Omental fat pad (tissue), 4 donors: ENCODE measurements around the gene DLG1. TPM values are rescaled to one million over a fixed set of nuclear protein-coding genes. Genes with fewer than 3 reads are reported as not detected.

Experiments
- ATAC-seq: fragments of 150-250 bp; one replicate; pipeline ENCODE4 v1.9.1; 2016; ENCODE audit warnings: mild to moderate bottlenecking, moderate library complexity; ENCODE audit not compliant: low FRiP score
- DNase-seq: peaks from one replicate; pipeline ENCODE4 v3.0.0-alpha.2; 2019; ENCODE audit warnings: low spot score
- total RNA-seq, 4 donors: library from RNA; depleted of rRNA; stranded (reverse); fragments of >200 nt; gene quantifications; one replicate each; pipeline ENCODE4 v1.1.0, GENCODE V29; 2016
- TF ChIP-seq, protein P1 (sequence below), 3 donors: fragments of 450-650 bp; IDR thresholded peaks; one replicate each; pipeline ENCODE4 v1.5.1; 2016 to 2017; ENCODE audit warnings: antibody characterized with exemption in 3 of 3, mild to moderate bottlenecking in 3 of 3, moderate library complexity in 2 of 3

DLG1 gene
- total RNA-seq, 4 donors from 2014 or later, result 47.1 to 65.4 (median 60.2) TPM

DNA sequence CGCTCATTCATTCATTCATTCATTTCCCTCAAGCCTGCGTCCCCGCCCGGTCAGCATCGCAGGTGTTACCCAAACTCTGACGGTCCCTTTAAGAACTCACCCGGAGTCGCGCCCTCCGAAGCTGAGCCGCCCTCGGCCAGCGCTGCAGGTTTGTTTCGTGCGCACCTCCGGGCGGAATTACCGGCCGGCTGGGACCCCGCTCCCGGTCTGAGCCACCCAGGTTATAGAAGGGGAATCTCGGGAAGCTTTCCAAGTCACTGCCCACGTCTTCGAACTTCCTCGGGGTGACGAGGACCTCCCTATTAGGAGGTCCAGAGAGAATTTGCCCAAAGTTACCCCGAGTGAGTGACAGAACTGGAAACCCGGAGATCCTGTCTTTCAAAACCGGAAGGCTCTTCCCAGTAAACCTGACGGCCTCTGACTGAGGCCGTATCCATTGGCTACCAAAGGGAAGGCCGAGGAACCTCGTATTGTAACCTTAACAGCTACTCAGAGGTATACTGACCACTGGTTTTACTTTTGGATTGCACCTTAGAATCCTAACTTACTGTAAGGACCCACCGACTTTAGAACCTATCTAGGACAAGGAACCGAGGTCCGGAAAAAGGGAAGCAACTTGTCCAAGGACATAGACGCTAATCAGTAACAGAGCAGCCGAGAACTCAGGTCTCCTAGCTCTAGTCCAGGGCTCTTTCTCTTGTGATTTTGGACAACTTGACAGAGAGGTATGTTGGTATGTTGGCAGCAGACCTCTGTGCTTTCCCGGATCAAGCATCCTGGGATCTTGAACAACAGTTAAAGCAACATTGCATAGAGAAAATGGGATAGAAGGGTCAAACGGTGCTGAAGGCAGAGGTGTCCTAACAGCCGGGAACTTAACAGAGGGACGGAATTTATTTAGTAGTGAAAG is 788 bp upstream of the DLG1 start:
- no peak for DNase-seq

DNA sequence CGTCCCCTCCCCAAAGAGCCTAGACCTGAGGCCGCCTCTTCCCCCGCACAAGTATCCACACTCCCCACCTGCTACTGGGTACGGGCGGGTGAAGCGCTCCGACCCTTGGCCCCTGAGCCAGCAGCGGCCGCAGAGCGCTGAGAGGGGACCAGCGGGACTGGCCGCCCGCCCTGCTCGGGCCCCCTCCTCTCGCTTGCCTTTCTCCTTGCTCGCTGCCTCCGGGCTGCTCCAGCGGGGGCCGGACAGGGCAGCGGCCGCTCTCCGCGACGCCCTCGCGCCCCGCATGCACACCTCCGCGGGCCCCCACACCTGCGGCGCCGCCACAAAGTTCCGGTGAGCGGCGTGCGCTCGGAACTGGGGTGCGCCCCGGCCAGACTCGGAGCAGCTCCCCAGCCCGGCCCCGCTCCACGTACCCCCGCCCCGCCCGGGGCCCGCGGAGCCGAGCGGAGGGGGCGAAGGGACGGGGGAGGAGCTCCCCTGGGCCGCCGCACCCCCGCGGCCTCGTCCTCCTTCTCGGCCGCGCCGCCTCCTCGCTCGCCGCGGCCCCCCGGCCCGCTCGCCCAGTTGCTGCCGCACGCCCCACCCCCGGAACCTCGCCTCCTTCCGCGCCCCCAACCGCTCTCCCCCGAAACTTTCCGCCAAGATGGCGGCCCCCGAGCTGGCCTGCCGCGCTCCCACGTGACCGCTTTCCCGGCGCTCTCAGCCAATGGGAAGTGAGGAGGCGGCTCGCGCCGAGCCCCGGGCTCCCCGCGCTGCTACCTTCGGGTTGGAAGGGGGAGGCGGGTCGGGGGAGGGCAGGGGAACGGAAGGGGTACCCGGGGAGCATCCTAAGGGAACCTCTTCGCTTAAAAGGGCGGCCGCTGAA is 704 bp downstream of the DLG1 start:
- peak; percentile 59 for DNase-seq
- TF ChIP-seq, protein P1, sequence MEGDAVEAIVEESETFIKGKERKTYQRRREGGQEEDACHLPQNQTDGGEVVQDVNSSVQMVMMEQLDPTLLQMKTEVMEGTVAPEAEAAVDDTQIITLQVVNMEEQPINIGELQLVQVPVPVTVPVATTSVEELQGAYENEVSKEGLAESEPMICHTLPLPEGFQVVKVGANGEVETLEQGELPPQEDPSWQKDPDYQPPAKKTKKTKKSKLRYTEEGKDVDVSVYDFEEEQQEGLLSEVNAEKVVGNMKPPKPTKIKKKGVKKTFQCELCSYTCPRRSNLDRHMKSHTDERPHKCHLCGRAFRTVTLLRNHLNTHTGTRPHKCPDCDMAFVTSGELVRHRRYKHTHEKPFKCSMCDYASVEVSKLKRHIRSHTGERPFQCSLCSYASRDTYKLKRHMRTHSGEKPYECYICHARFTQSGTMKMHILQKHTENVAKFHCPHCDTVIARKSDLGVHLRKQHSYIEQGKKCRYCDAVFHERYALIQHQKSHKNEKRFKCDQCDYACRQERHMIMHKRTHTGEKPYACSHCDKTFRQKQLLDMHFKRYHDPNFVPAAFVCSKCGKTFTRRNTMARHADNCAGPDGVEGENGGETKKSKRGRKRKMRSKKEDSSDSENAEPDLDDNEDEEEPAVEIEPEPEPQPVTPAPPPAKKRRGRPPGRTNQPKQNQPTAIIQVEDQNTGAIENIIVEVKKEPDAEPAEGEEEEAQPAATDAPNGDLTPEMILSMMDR (IDR thresholded peaks at IDR 0.05), result no peak
- ATAC-seq, result peak; percentile 85

More for the DNA sequence above, 788 bp upstream of the DLG1 start:
- TF ChIP-seq, protein P1 (IDR thresholded peaks at IDR 0.05), result no peak
- ATAC-seq, result peak; percentile 45

DNA sequence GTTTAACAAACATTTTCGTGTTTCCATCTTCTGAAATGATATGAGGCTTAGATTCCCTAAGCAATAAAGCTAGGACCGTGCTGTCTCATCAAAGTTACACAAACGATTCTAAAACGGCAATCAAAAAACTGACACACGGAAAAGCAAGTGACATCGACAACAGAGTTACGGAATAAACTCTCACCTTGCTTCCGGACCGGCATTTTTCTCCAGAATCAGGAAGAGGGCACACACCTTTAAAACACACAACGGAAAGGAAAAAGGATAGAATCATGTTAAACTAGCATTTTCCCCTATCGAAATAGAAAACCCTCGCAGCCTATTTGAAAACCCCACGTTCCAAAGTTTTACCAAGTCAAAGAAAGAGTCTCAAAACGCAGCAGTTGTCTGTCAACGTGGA is 1.4 kb downstream of the DLG1 start:
- DNase-seq, result no peak
- no peak for ATAC-seq
- TF ChIP-seq, protein P1 (IDR thresholded peaks at IDR 0.05), result no peak

DNA sequence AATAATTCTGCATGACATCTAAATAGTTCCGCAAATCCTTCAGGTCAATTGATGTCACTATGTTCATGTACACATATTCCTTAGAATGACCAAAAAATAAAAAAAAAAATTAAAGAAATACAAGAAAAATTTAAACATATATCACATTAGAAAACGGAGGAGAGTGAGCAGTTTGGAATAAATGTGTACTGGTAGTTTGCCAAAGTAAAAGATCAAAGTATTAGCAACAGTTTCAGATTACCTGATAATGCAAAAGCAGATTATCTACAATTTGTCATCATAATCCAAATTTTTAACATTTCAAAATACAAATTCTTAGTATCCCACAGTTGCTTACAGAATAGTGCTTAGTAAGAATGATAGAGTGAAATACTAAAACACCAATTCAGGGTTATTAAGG is 1.9 kb downstream of the DLG1 start:
- TF ChIP-seq, protein P1 (IDR thresholded peaks at IDR 0.05), result no peak
- no peak for DNase-seq
- ATAC-seq, result no peak

DNA sequence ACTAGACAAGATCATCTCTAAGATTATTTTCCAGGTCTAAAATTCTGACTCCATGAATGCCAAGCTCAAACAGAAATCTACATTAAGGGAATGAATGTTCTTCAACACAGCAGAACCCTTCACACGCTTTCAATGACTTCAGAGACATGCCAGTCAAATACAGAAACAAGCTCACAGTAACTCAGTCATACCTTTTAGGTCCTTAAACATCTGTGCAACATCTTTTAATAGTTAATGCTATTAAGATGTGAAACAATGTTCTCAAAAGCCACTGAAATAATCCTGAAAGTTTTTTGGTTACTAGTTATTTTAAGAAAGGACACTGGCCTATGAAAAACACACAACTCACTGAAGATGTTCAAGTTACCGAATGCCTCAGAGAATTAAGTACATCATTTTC is 2.5 kb downstream of the DLG1 start:
- TF ChIP-seq, protein P1 (IDR thresholded peaks at IDR 0.05), result no peak
- no peak for ATAC-seq

GRCh38 chr3:197293605-197294237 is 4.7 kb downstream of the DLG1 start:
- TF ChIP-seq, protein P1 (IDR thresholded peaks at IDR 0.05), result no peak
- DNase-seq (no peak), ATAC-seq (no peak)

More for the DNA sequence above, 2.5 kb downstream of the DLG1 start:
- no peak for DNase-seq
